Liver (tissue), 9 donors: ENCODE results near the gene MMP28. TPM values are rescaled to one million over a fixed set of nuclear protein-coding genes. Genes with fewer than 3 reads are reported as not detected.

Source experiments
- DNase-seq: peaks from one replicate; pipeline ENCODE4 v3.0.0-alpha.2; 2017; ENCODE audit warnings: low spot score
- H3K27ac ChIP-seq, 2 donors: one replicate each; pipeline ENCODE4 v1.7.0; 2013; ENCODE audit warnings: inconsistent platforms in 2 of 2, low read length in 2 of 2, control low read depth in 1 of 2, low read depth in 1 of 2, mild to moderate bottlenecking in 1 of 2
- H3K27me3 ChIP-seq, 4 donors: one replicate each; pipeline versions ENCODE4 v1.6.1 to v1.7.0; 2013; ENCODE audit warnings: low read length in 3 of 4, inconsistent platforms in 1 of 4, mild to moderate bottlenecking in 1 of 4, moderate library complexity in 1 of 4; ENCODE audit not compliant: control insufficient read depth in 4 of 4, insufficient read depth in 4 of 4
- H3K36me3 ChIP-seq, 4 donors: one replicate each; pipeline versions ENCODE4 v1.6.1 to v1.7.0; 2013; ENCODE audit warnings: low read length in 3 of 4, mild to moderate bottlenecking in 3 of 4, low read depth in 1 of 4, moderate library complexity in 1 of 4; ENCODE audit not compliant: control insufficient read depth in 4 of 4, insufficient read depth in 3 of 4
- H3K4me1 ChIP-seq, 4 donors: one replicate each; pipeline versions ENCODE4 v1.6.1 to v1.7.0; 2013; ENCODE audit warnings: low read length in 3 of 4, mild to moderate bottlenecking in 3 of 4, moderate library complexity in 1 of 4; ENCODE audit not compliant: control insufficient read depth in 4 of 4, insufficient read depth in 4 of 4
- H3K4me3 ChIP-seq, 3 donors: one replicate each; pipeline versions ENCODE4 v1.6.1 to v1.7.0; 2013; ENCODE audit warnings: low read length in 3 of 3, control low read depth in 1 of 3, low read depth in 1 of 3, mild to moderate bottlenecking in 1 of 3
- H3K9ac ChIP-seq, 2 donors: one replicate each; pipeline ENCODE4 v1.7.0; 2013; ENCODE audit warnings: low read length in 2 of 2, mild to moderate bottlenecking in 2 of 2, moderate library complexity in 2 of 2, control low read depth in 1 of 2, low read depth in 1 of 2
- H3K9me3 ChIP-seq, 4 donors: one replicate each; pipeline versions ENCODE4 v1.6.1 to v1.7.0; 2013; ENCODE audit warnings: low read length in 3 of 4; ENCODE audit not compliant: control insufficient read depth in 4 of 4
- EGR1 ChIP-seq, 2 donors: IDR thresholded peaks; 2 replicates each; pipeline ENCODE4 v1.6.1; 2016 to 2018; ENCODE audit warnings: antibody characterized with exemption in 2 of 2, low read depth in 2 of 2
- FOXA1 ChIP-seq: IDR thresholded peaks from 2 replicates; pipeline ENCODE4 v1.6.1; 2016; ENCODE audit warnings: antibody characterized with exemption
- GABPA ChIP-seq, 2 donors: IDR thresholded peaks in 1 of 2; conservative IDR thresholded peaks in 1 of 2; 2 replicates each; pipeline ENCODE4 v1.6.1; 2016; ENCODE audit warnings: antibody characterized with exemption in 2 of 2, mild to moderate bottlenecking in 1 of 2, moderate library complexity in 1 of 2
- HNF4A ChIP-seq, 2 donors: conservative IDR thresholded peaks; 2 replicates each; pipeline ENCODE4 v1.6.1; 2016; ENCODE audit warnings: antibody characterized with exemption in 2 of 2, mild to moderate bottlenecking in 2 of 2
- HNF4G ChIP-seq: IDR thresholded peaks from 2 replicates; pipeline ENCODE4 v1.6.1; 2016; ENCODE audit warnings: antibody characterized with exemption
- JUND ChIP-seq, 2 donors: IDR thresholded peaks; 2 replicates each; pipeline ENCODE4 v1.6.1; 2016; ENCODE audit warnings: antibody characterized with exemption in 2 of 2
- NR2F2 ChIP-seq: IDR thresholded peaks from 2 replicates; pipeline ENCODE4 v1.6.1; 2016; ENCODE audit warnings: antibody characterized with exemption
- RAD21 ChIP-seq, 2 donors: IDR thresholded peaks; 2 replicates each; pipeline ENCODE4 v1.6.1; 2016; ENCODE audit warnings: antibody characterized with exemption in 2 of 2, mild to moderate bottlenecking in 2 of 2
- TAF1 ChIP-seq: conservative IDR thresholded peaks from 2 replicates; pipeline ENCODE4 v1.6.1; 2016; ENCODE audit warnings: antibody characterized with exemption, mild to moderate bottlenecking
- YY1 ChIP-seq: IDR thresholded peaks from 2 replicates; pipeline ENCODE4 v1.6.1; 2016; ENCODE audit warnings: antibody characterized with exemption, mild to moderate bottlenecking
- WGBS: extraction: QIAGEN DNeasy Blood & Tissue Kit; methylation state at CpG from one replicate; pipeline ENCODE4 v1.1.7; 2013; 5-methylcytosine and 5-hydroxymethylcytosine counted together
- polyA plus RNA-seq, 2 donors: library from polyadenylated mRNA; stranded (reverse) in 1 of 2; unstranded in 1 of 2; fragments of 200-250 nt in 1 of 2; fragments of >200 nt in 1 of 2; fragmentation: Nextera tagmentation in 1 of 2; extraction: Ambion mirVana in 1 of 2; gene quantifications; one replicate each; pipeline versions ENCODE4 v1.2.1 to v1.2.3, GENCODE V29; 2013 to 2015
- total RNA-seq, 2 donors: library from RNA; depleted of rRNA; stranded (reverse); fragments of >200 nt; gene quantifications; one replicate each; pipeline ENCODE4 v1.2.3, GENCODE V29; 2014
- TF ChIP-seq, protein P1 (sequence below): IDR thresholded peaks from 2 replicates; pipeline ENCODE4 v1.6.1; 2016; ENCODE audit warnings: antibody characterized with exemption
- TF ChIP-seq, protein P2 (sequence below): fragments of 150-350 bp; IDR thresholded peaks from 2 replicates; pipeline ENCODE4 v1.5.1; 2017; ENCODE audit warnings: improper control_type of control experiment, low read depth, low read length; ENCODE audit not compliant: missing input control
- TF ChIP-seq, protein P3 (sequence below): IDR thresholded peaks from 2 replicates; pipeline ENCODE4 v1.6.1; 2016; ENCODE audit warnings: antibody characterized with exemption
- TF ChIP-seq, protein P4 (sequence below): IDR thresholded peaks from 2 replicates; pipeline ENCODE4 v1.6.1; 2016; ENCODE audit warnings: antibody characterized with exemption
- TF ChIP-seq, protein P5 (sequence below): IDR thresholded peaks from 2 replicates; pipeline ENCODE4 v1.6.1; 2016; ENCODE audit warnings: antibody characterized with exemption, mild to moderate bottlenecking
- donor health status: healthy.
- donor health status: healthy.
- donor health status: healthy.
- donor health status: healthy.
- donor health status: healthy.

The MMP28 gene
- total and polyA plus RNA-seq, 4 donors, result 0.14 to 0.75 (median 0.44) TPM

DNA sequence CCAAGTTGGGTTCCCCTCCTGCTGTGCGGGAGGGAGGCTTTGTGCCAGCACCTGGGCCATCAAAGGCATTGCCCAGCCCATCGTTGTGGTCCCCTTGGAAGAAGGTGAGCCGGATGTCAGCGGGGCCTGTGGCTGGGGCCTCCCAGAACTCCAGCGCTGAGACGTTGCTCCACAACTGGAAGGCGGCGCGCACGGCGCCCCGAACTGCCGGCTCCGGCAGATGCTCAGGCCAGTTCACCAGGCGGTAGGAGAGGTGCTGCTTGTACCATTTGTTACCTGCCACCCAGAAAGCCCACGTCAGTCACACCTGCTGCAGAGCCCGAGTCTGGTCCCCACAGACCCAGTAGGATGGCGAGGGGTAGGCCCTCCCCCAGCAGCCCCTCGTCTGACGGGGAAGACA, 22.3 kb downstream of the MMP28 start (continued):
- TF ChIP-seq, protein P1, sequence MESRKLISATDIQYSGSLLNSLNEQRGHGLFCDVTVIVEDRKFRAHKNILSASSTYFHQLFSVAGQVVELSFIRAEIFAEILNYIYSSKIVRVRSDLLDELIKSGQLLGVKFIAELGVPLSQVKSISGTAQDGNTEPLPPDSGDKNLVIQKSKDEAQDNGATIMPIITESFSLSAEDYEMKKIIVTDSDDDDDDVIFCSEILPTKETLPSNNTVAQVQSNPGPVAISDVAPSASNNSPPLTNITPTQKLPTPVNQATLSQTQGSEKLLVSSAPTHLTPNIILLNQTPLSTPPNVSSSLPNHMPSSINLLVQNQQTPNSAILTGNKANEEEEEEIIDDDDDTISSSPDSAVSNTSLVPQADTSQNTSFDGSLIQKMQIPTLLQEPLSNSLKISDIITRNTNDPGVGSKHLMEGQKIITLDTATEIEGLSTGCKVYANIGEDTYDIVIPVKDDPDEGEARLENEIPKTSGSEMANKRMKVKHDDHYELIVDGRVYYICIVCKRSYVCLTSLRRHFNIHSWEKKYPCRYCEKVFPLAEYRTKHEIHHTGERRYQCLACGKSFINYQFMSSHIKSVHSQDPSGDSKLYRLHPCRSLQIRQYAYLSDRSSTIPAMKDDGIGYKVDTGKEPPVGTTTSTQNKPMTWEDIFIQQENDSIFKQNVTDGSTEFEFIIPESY, result no peak
- TF ChIP-seq EGR1 (IDR thresholded peaks at IDR 0.05; ENCODE audit: low read depth in 2 of 2) (no peak), HNF4A (conservative IDR thresholded peaks at IDR 0.05) (no peak)
- TF ChIP-seq, protein P2, sequence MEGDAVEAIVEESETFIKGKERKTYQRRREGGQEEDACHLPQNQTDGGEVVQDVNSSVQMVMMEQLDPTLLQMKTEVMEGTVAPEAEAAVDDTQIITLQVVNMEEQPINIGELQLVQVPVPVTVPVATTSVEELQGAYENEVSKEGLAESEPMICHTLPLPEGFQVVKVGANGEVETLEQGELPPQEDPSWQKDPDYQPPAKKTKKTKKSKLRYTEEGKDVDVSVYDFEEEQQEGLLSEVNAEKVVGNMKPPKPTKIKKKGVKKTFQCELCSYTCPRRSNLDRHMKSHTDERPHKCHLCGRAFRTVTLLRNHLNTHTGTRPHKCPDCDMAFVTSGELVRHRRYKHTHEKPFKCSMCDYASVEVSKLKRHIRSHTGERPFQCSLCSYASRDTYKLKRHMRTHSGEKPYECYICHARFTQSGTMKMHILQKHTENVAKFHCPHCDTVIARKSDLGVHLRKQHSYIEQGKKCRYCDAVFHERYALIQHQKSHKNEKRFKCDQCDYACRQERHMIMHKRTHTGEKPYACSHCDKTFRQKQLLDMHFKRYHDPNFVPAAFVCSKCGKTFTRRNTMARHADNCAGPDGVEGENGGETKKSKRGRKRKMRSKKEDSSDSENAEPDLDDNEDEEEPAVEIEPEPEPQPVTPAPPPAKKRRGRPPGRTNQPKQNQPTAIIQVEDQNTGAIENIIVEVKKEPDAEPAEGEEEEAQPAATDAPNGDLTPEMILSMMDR, result no peak

DNA sequence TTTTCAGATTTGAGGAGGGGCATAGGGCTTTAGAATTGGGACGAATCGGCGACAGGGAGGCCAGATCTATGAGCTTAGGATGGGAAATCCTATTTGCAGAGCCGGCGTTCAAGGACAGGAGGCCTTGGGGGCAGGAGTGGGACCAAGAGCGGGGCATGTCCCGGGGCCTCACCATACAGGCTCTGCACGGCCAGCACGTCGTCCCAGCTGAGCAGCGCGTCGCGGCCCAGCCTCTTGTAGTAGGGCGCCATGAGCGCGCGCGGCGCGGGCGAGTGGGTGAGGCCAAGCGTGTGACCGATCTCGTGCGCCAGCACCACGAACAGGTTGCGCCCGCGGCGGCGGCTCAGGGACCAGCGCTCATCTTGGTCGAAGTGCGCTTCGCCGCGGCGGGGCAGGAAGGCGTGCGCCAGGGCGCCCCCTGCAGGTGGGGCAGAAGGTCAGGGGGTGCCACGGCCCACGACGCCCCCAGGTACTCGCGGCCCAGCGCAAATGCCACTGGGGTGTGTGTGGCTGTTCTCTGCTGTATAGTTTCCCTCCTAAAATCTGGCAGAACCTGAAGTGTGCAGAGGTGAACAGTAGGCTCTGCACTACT, 25.4 kb downstream of the MMP28 start:
- Histone ChIP-seq H3K4me3 (no peak overlapping the region), H3K27ac (no peak overlapping the region), H3K36me3 (no peaks in the 10 kb centered on the region), H3K9me3 (no peaks in the 10 kb centered on the region), H3K9ac (no peak overlapping the region), H3K4me1 (peaks cover 0 to under 1% (median 0%) of the 10 kb centered on the region in 4 donors), H3K27me3 (no peaks in the 10 kb centered on the region)
- 90% methylated on average over 48 of the region's 48 CpGs for WGBS
- TF ChIP-seq YY1 (no peak), FOXA1 (no peak), RAD21 (IDR thresholded peaks at IDR 0.05) (no peak), HNF4A (conservative IDR thresholded peaks at IDR 0.05) (no peak), GABPA (IDR thresholded peaks at IDR 0.05 in 1 of 2, conservative IDR thresholded peaks at IDR 0.05 in 1 of 2) (no peak), NR2F2 (no peak), JUND (IDR thresholded peaks at IDR 0.05) (no peak), HNF4G (no peak), TAF1 (no peak)
- TF ChIP-seq, protein P3, sequence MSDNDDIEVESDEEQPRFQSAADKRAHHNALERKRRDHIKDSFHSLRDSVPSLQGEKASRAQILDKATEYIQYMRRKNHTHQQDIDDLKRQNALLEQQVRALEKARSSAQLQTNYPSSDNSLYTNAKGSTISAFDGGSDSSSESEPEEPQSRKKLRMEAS, result no peak
- TF ChIP-seq, protein P4, sequence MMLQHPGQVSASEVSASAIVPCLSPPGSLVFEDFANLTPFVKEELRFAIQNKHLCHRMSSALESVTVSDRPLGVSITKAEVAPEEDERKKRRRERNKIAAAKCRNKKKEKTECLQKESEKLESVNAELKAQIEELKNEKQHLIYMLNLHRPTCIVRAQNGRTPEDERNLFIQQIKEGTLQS, result no peak
- TF ChIP-seq, protein P5, sequence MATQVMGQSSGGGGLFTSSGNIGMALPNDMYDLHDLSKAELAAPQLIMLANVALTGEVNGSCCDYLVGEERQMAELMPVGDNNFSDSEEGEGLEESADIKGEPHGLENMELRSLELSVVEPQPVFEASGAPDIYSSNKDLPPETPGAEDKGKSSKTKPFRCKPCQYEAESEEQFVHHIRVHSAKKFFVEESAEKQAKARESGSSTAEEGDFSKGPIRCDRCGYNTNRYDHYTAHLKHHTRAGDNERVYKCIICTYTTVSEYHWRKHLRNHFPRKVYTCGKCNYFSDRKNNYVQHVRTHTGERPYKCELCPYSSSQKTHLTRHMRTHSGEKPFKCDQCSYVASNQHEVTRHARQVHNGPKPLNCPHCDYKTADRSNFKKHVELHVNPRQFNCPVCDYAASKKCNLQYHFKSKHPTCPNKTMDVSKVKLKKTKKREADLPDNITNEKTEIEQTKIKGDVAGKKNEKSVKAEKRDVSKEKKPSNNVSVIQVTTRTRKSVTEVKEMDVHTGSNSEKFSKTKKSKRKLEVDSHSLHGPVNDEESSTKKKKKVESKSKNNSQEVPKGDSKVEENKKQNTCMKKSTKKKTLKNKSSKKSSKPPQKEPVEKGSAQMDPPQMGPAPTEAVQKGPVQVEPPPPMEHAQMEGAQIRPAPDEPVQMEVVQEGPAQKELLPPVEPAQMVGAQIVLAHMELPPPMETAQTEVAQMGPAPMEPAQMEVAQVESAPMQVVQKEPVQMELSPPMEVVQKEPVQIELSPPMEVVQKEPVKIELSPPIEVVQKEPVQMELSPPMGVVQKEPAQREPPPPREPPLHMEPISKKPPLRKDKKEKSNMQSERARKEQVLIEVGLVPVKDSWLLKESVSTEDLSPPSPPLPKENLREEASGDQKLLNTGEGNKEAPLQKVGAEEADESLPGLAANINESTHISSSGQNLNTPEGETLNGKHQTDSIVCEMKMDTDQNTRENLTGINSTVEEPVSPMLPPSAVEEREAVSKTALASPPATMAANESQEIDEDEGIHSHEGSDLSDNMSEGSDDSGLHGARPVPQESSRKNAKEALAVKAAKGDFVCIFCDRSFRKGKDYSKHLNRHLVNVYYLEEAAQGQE, result no peak
- TF ChIP-seq, protein P2, result no peak
- no peak for DNase-seq
